Colonic mucosa (tissue), 4 donors: ENCODE data around the gene DNAJB12. TPM values are rescaled to one million over a fixed set of nuclear protein-coding genes. Genes with fewer than 3 reads are reported as not detected.

Experiments
- DNase-seq: peaks from one replicate; pipeline ENCODE4 v3.0.0-alpha.2; 2020
- H3K27ac ChIP-seq: fragments of 200-600 bp; one replicate; pipeline ENCODE4 v1.8.0; 2021
- H3K27me3 ChIP-seq: fragments of 200-600 bp; one replicate; pipeline ENCODE4 v1.8.0; 2021
- H3K36me3 ChIP-seq: fragments of 200-600 bp; one replicate; pipeline ENCODE4 v1.8.0; 2021
- H3K4me1 ChIP-seq: fragments of 200-600 bp; one replicate; pipeline ENCODE4 v1.8.0; 2021; ENCODE audit warnings: mild to moderate bottlenecking
- H3K4me3 ChIP-seq: fragments of 200-600 bp; one replicate; pipeline ENCODE4 v1.8.0; 2021
- H3K9ac ChIP-seq, 2 donors: one replicate each; pipeline ENCODE4 v1.7.0; 2013; ENCODE audit warnings: control low read depth in 2 of 2, low read depth in 2 of 2, low read length in 2 of 2
- H3K9me3 ChIP-seq: fragments of 200-600 bp; one replicate; pipeline ENCODE4 v1.8.0; 2021
- intact Hi-C: fragments of 100-400 bp; cut with DNase I; formaldehyde crosslinking; loops from one replicate; pipeline ENCODE4 v1.14.1; 2022
- total RNA-seq, 2 donors: library from RNA; stranded (reverse); fragmentation: NEBNext Ultra II Directional in 1 of 2; extraction: Animal tissue kit (Norgen Biotek cat#: 25700) in 1 of 2; gene quantifications; one replicate each; pipeline ENCODE4 v1.2.1, GENCODE V29; 2021
- TF ChIP-seq, protein P1 (sequence below): fragments of 200-600 bp; IDR thresholded peaks from one replicate; pipeline ENCODE4 v1.8.0; 2022; ENCODE audit warnings: antibody characterized with exemption, mild to moderate bottlenecking
- donor health status: healthy.
- donor health status: DM: no; HTN: no; CAD: no.
- donor health status: DM: no; HTN: no; CAD: no.

DNAJB12 gene
- total RNA-seq, 2 donors from 2014 or later: 29.4 to 37.9 TPM

DNA sequence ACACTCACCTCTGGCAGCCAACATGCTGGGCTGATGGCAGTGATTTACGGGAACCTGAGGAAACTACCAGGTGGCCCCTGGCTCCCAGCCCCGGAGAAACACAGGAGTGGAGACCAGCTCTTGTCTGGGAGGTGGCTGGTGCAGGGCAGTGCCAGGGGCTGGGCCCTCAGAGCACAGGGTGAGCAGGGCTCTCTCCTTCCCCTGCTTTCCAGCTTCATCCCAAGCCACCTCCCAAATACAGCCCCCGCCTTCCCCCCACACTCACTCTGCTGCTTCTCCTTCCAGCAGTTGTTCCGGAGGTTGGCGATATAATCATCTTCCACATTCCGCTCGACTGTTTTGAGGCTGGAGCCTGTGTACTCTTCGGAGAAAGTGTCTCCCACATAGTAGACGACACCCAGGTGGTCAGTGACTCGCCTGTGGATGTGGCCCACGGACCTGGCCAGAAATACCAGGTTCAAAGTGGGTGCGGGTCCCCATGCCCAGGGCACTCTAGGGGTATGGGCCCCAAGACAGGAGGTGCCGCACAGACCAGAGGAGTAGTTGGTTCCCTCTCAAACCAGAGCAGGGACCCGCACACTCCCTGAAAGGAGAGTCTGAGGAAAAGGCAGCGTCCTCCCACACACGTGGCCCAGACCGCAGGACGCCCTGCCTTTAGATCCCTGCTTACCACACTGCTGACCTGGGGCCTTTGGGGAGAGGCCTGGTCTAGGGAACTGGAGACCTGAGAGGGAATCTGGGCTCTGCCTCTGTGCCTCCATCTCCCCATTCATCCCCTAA, 18.3 kb downstream of the DNAJB12 start:
- no peaks in the 10 kb centered on the region for H3K36me3 ChIP-seq
- no peaks in the 10 kb centered on the region for H3K27me3 ChIP-seq
- H3K9me3 ChIP-seq: no peaks in the 10 kb centered on the region
- DNase-seq: no peak
- intact Hi-C loops: loop anchor here (5.0 kb wide), 3 partner anchors 109 to 379 kb away; no protein-coding TSS in a partner anchor
- H3K9ac ChIP-seq: peak overlapping the region; percentile 6 to 48
- peaks cover 14% of the 10 kb centered on the region for H3K4me1 ChIP-seq
- H3K4me3 ChIP-seq: no peak overlapping the region
- TF ChIP-seq, protein P1, sequence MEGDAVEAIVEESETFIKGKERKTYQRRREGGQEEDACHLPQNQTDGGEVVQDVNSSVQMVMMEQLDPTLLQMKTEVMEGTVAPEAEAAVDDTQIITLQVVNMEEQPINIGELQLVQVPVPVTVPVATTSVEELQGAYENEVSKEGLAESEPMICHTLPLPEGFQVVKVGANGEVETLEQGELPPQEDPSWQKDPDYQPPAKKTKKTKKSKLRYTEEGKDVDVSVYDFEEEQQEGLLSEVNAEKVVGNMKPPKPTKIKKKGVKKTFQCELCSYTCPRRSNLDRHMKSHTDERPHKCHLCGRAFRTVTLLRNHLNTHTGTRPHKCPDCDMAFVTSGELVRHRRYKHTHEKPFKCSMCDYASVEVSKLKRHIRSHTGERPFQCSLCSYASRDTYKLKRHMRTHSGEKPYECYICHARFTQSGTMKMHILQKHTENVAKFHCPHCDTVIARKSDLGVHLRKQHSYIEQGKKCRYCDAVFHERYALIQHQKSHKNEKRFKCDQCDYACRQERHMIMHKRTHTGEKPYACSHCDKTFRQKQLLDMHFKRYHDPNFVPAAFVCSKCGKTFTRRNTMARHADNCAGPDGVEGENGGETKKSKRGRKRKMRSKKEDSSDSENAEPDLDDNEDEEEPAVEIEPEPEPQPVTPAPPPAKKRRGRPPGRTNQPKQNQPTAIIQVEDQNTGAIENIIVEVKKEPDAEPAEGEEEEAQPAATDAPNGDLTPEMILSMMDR: no peak
- no peak overlapping the region for H3K27ac ChIP-seq

DNA sequence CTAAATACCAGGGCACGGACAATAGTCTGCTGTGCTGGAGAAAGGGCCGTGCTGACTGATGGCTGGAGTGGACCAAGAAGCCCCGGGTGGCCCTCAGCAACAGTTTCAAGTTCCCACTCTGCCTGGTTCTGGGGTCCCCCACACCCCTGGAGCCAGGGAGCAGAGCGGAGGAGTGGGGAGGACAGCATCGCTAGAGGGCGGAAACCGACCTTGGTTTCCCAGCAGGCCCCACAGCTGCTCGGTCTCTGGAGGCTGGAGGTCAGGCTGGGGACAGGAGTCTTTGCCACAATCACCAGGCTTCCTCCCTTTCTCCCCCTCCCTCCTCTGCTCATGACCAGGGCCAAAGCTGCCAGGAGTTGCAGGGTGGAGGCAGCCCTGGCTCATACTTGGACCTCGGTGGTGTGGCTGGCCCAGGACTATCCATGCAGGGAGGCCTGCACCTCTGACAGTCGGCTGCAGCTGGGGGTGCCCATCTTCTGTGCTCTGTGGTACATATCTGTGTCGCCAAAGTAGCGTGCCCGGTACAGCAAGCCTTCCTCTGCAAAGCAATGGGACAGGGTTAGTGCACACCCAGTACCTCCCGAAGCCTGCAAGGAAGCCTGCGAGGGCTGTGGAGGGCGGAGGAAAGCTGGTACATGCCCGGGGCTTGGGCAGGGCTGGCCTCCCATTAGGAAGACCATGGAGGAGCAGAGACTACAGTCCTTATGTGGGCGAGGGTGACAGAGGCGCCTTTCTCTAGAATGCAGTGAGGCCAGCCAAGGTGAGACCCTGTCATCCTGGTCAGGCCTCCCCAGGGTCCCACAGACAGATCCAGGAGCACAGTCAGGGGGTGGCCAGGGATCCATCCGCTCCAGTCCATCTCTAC, 19.1 kb downstream of the DNAJB12 start:
- peak; percentile 42 for DNase-seq
- Histone ChIP-seq H3K4me3 (no peak overlapping the region), H3K27me3 (no peaks in the 10 kb centered on the region), H3K36me3 (no peaks in the 10 kb centered on the region), H3K4me1 (peaks cover 20% of the 10 kb centered on the region), H3K9ac (peak overlapping the region; percentile 6 to 48), H3K9me3 (no peaks in the 10 kb centered on the region), H3K27ac (peak overlapping the region; percentile 34)
- TF ChIP-seq, protein P1: no peak
- intact Hi-C loops: loop anchor here (5.0 kb wide), 3 partner anchors 108 to 378 kb away; no protein-coding TSS in a partner anchor

DNA sequence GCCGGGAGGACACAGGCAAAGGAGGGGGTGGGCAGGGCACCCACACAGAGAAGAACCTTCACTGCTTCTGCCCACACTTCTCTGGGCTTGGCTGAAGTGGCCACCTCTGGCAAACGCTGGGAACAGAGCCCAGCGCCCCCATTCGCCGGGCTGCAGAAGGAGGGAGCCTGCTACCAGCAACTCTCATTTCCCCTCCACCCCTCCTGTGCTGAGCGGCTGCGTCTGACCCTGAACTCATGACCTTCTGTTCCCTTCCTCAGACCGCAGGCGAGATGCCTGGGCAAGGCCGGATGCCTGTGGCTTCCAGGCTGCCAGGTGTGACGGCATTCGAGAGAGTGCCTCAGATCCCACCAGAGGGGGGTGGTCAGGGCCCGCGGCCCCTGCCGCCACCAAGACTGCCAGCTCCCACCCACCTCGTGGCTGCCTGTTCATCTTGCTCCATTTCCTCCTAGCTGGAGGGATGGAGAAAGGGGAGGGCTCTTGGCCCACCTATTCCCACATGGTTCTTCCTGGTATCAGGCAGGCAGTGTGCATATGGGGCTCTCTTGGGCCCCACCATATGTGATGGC, 19.8 kb downstream of the DNAJB12 start:
- peak overlapping the region; percentile 34 for H3K27ac ChIP-seq
- H3K9me3 ChIP-seq: no peaks in the 10 kb centered on the region
- TF ChIP-seq, protein P1: no peak
- DNase-seq: peak; percentile 68
- H3K36me3 ChIP-seq: no peaks in the 10 kb centered on the region
- intact Hi-C loops: loop anchor here (5.0 kb wide), 3 partner anchors 108 to 378 kb away; no protein-coding TSS in a partner anchor
- H3K9ac ChIP-seq: peak overlapping the region; percentile 6 to 48
- H3K4me3 ChIP-seq: no peak overlapping the region
- no peaks in the 10 kb centered on the region for H3K27me3 ChIP-seq
- H3K4me1 ChIP-seq: peaks cover 20% of the 10 kb centered on the region

DNA sequence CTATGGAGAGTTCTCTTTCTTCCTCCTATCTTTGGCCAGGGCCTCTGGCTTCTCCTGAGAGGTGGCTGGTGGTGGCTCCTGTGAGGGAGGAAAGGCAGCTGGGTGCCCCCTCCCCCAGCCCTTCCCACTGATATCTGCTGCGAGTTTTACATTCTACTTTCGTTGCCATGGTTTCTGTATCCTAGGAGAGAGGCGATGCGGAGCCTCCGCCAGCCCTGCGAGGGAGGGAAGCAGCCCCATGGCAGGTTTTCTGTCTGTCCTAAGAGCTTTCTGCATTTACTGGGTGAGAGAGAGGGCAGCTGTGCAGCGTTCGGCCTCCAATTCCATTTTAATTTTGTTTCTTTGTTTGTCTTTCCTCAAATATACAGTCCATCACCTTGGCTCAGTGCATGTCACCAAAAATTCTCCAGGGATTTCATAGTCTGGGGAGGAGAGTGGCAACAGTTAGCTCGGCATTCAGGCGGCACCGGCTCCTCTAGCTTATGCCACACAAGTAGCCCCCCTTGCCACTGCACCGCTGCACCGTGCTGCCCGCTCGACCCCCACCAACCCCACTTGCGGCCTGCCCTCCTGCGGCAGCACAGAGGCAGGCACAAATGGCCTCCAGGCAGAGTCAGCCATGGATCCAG, 20.4 kb downstream of the DNAJB12 start:
- Histone ChIP-seq H3K4me3 (no peak overlapping the region), H3K36me3 (no peaks in the 10 kb centered on the region), H3K27me3 (no peaks in the 10 kb centered on the region), H3K27ac (peak overlapping the region; percentile 34), H3K4me1 (peaks cover 20% of the 10 kb centered on the region), H3K9me3 (no peaks in the 10 kb centered on the region), H3K9ac (peak overlapping the region in 1 of 2 donors; percentile 34)
- no peak for DNase-seq
- TF ChIP-seq, protein P1: no peak
- intact Hi-C loops: no loop called here
